ENCODE data around the gene FOXN1. TPM values are rescaled to one million over a fixed set of nuclear protein-coding genes. Genes with fewer than 3 reads are reported as not detected.
"Not testable (repeated sequence)": the region's sequence is repeated elsewhere in the genome, so short reads cannot be mapped to it uniquely, and the experiment has no call there.

FOXN1 gene
- polyA plus RNA-seq, 1 of the 3 experiments (the other 2 are of a cell fraction): not detected

DNA sequence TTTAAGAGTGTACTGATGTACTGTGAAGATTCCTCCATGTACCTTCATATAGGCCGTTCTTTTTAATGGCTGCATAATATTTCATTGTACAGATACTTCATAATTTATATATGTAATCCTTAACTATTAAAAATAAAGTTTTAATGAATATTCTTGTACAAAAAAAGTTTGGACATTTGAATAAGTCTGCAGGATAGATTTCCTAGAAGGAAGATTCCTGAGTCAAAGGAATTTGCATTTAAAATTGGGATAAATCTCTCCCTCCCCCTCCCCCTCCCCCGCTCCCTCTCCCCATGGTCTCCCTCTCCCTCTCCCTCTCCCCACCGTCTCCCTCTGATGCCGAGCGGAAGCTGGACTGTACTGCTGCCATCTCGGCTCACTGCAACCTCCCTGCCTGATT is 48.3 kb upstream of the FOXN1 start:
- ChIA-PET POLR2A (no interaction called here), CTCF (no interaction called here)
- no peaks in the 10 kb centered on the region for H3K79me2 ChIP-seq (ENCODE audit: insufficient read depth)
- no peaks in the 10 kb centered on the region for H3K36me3 ChIP-seq (replicated peaks in 1 of 2; ENCODE audit: control insufficient read depth in 1 of 2, insufficient read depth in 2 of 2, low read length in 1 of 2)
- no peaks in the 10 kb centered on the region for H3K9me3 ChIP-seq
- DNase-seq: no peak
- H3K9me2 ChIP-seq: no peaks in the 10 kb centered on the region
- H4K20me1 ChIP-seq (ENCODE audit: insufficient read depth): no peaks in the 10 kb centered on the region
- no peak overlapping the region for H3K4me3 ChIP-seq (ENCODE audit: low read depth in 2 of 2, low read length in 1 of 2)
- no peak overlapping the region for H3K27ac ChIP-seq (ENCODE audit: low read depth in 2 of 2, low read length in 1 of 2)
- no peak overlapping the region for H3K9ac ChIP-seq
- TF ChIP-seq USF1 (IDR thresholded peaks at IDR 0.05; ENCODE audit: borderline replicate concordance, low read depth) (no peak), JUND (IDR thresholded peaks at IDR 0.05) (no peak), GATA2 (CRISPR knock-in tag; IDR thresholded peaks at IDR 0.05) (no peak), RFX5 (IDR thresholded peaks at IDR 0.05; ENCODE audit: low read length) (no peak), GABPA (IDR thresholded peaks at IDR 0.05; ENCODE audit: low read depth) (no peak), SMC3 (IDR thresholded peaks at IDR 0.05; ENCODE audit: low read depth, low read length) (no peak), YY1 (IDR thresholded peaks at IDR 0.05; ENCODE audit: low read depth) (no peak), NRF1 (IDR thresholded peaks at IDR 0.05; ENCODE audit: low read depth, low read length) (no peak), MXI1 (IDR thresholded peaks at IDR 0.05; ENCODE audit: low read depth, low read length) (no peak)
- WGBS (ENCODE audit: low lambda C conversion rate): 50% methylated on average over 6 of the region's 6 CpGs
- no peak overlapping the region for H3K4me2 ChIP-seq
- no peak overlapping the region for H2AFZ ChIP-seq (ENCODE audit: low read depth)
- no peaks in the 10 kb centered on the region for H3K4me1 ChIP-seq (ENCODE audit: control insufficient read depth in 1 of 2, insufficient read depth in 2 of 2, low read depth in 1 of 2, low read length in 1 of 2)
- peaks cover 6% of the 10 kb centered on the region; the same call in 1 of the 2 replicates for H3K27me3 ChIP-seq (ENCODE audit: insufficient read depth)
- no peaks in the 10 kb centered on the region for H3F3A ChIP-seq (replicated peaks; ENCODE audit: insufficient read depth)

GRCh38 chr17:28458881-28459280 is 47.3 kb upstream of the FOXN1 start:
- CTCF ChIA-PET; H3K9me2 ChIP-seq; H3K4me2 ChIP-seq; H3K4me3 ChIP-seq (ENCODE audit: low read depth in 2 of 2, low read length in 1 of 2); H2AFZ ChIP-seq (ENCODE audit: low read depth); H3K36me3 ChIP-seq (replicated peaks in 1 of 2; ENCODE audit: control insufficient read depth in 1 of 2, insufficient read depth in 2 of 2, low read length in 1 of 2); H3K4me1 ChIP-seq (ENCODE audit: control insufficient read depth in 1 of 2, insufficient read depth in 2 of 2, low read depth in 1 of 2, low read length in 1 of 2); H3K79me2 ChIP-seq (ENCODE audit: insufficient read depth); H3K27me3 ChIP-seq (ENCODE audit: insufficient read depth); H4K20me1 ChIP-seq (ENCODE audit: insufficient read depth); H3K9me3 ChIP-seq; H3F3A ChIP-seq (replicated peaks; ENCODE audit: insufficient read depth); H3K27ac ChIP-seq (ENCODE audit: low read depth in 2 of 2, low read length in 1 of 2); H3K9ac ChIP-seq; POLR2A ChIA-PET; DNase-seq: not testable (repeated sequence)
- WGBS (ENCODE audit: low lambda C conversion rate): 77% methylated on average over 18 of the region's 32 CpGs

GRCh38 chr17:28460901-28461300 is 45.2 kb upstream of the FOXN1 start:
- H4K20me1 ChIP-seq (ENCODE audit: insufficient read depth): no peaks in the 10 kb centered on the region
- no peak overlapping the region for H2AFZ ChIP-seq (ENCODE audit: low read depth)
- H3K9me2 ChIP-seq: no peaks in the 10 kb centered on the region
- no peak overlapping the region for H3K9ac ChIP-seq
- no peak overlapping the region for H3K4me2 ChIP-seq
- H3K27ac ChIP-seq (ENCODE audit: low read depth in 2 of 2, low read length in 1 of 2): no peak overlapping the region
- no peaks in the 10 kb centered on the region for H3K36me3 ChIP-seq (replicated peaks in 1 of 2; ENCODE audit: control insufficient read depth in 1 of 2, insufficient read depth in 2 of 2, low read length in 1 of 2)
- CTCF ChIA-PET: no interaction called here
- 91% methylated on average over 7 of the region's 10 CpGs for WGBS (ENCODE audit: low lambda C conversion rate)
- peaks cover 6% of the 10 kb centered on the region; the same call in 1 of the 2 replicates for H3K27me3 ChIP-seq (ENCODE audit: insufficient read depth)
- H3K79me2 ChIP-seq (ENCODE audit: insufficient read depth): no peaks in the 10 kb centered on the region
- H3K4me1 ChIP-seq (ENCODE audit: control insufficient read depth in 1 of 2, insufficient read depth in 2 of 2, low read depth in 1 of 2, low read length in 1 of 2): no peaks in the 10 kb centered on the region
- no peak for DNase-seq
- no peak overlapping the region for H3K4me3 ChIP-seq (ENCODE audit: low read depth in 2 of 2, low read length in 1 of 2)
- POLR2A ChIA-PET: no interaction called here
- H3K9me3 ChIP-seq: no peaks in the 10 kb centered on the region
- H3F3A ChIP-seq (replicated peaks; ENCODE audit: insufficient read depth): no peaks in the 10 kb centered on the region
- TF ChIP-seq EZH2phosphoT487 (IDR thresholded peaks at IDR 0.05; ENCODE audit: borderline replicate concordance, low read depth) (no peak), TAF1 (IDR thresholded peaks at IDR 0.05; ENCODE audit: borderline replicate concordance, low read depth, low read length) (no peak), USF1 (IDR thresholded peaks at IDR 0.05; ENCODE audit: borderline replicate concordance, low read depth) (no peak), PBX3 (IDR thresholded peaks at IDR 0.05) (no peak), GABPA (IDR thresholded peaks at IDR 0.05; ENCODE audit: low read depth) (no peak)
